ENCODE results near the gene LIG1.
A peak's percentile ranks its signal among the peaks of the same experiment; 100 is the strongest.

The LIG1 gene

DNA sequence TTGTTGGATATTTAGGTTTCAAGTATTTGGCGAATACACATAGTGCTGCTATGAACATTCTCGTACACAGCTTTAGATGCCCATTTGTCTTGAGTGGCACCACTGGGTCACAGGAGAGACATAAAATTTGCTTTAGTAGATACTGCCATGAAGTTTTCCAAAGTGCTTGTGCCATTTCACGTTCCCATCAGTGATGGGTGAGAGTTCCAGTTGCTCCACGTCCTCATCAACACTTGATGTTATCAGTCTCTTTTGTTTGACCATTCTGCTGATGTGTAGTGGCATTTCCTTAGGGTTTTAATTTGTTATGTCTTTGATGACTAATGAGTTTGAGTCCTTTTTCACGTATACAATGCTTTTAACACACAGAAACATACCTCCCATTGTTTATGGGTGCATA is 11.4 kb upstream of the LIG1 start:
- no peak for DNase-seq (ENCODE audit: low read depth)

- no peak for DNase-seq (ENCODE audit: low read depth)
These were observed 6.1 kb upstream of the LIG1 start for GRCh38 chr19:48176226-48176625.

DNA sequence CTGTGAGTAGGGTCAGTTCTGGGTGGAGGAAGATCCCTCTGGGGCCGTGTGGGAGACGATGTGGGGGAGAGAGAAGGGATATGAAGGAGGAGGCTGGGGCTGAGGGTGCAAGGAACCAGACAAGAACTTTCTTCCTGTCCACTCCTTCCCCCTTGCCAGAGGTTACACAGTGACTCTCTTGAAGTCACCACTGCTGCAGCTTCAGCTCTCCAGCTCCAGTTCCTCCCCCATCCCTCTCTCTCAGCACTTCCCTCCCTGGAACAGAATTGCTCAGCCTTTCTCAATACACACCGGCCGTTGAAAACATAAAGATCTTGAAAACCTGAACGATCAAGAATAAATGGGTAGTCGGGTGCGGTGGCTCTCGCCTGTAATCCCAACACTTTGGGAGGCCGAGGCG is 5.4 kb upstream of the LIG1 start:
- DNase-seq (ENCODE audit: low read depth), result no peak

DNA sequence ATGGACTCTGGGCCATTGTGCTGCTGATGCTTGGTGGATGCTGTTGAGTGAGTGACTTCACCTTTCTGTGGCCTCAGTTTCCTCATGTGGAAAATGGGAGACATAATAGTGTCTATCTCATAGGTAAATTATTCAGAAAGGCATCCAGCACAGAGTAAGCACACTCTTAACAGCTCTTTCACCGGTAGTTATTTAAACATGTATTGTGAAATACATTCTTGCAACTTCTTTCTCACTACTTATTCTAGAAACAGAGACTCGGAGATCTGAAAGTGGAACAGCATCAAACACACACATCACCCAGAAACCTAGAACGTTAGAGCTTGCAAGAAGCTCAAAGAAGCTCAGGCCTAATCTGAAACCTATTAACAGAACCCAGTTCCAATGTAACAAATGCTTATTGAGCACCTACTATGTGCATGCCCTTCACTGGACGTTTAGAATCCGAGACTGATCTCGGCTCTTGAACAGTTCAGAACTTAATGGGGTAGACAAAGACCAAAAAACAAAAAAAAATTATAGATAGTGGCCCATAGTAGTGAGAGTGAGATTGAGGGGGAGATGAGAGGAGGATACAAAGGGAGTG is 4.4 kb upstream of the LIG1 start:
- no peak for DNase-seq (ENCODE audit: low read depth)

DNA sequence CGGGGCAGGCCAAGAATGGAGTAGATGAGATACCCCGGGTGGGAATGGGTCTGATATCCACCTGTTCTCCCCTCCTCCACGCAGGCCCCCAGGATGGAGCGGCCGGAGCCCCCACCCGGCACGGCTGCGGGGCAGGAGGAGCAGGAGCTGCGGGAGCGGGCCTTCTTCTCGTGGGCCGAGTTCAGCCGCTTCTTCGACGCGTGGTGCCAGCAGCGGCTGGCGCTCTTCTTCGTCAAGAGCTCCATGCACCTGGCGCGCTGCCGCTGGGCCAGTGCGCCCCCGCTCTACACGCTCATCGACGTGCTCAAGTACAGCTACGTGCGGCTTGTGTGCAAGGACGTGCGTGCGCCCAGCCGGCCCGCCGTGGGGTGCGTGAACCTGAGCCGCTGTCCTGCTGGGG is 1.6 kb upstream of the LIG1 start:
- DNase-seq (ENCODE audit: low read depth), result no peak

- no peak for DNase-seq (ENCODE audit: low read depth)
These were observed 738 bp upstream of the LIG1 start for GRCh38 chr19:48170817-48171347.

DNA sequence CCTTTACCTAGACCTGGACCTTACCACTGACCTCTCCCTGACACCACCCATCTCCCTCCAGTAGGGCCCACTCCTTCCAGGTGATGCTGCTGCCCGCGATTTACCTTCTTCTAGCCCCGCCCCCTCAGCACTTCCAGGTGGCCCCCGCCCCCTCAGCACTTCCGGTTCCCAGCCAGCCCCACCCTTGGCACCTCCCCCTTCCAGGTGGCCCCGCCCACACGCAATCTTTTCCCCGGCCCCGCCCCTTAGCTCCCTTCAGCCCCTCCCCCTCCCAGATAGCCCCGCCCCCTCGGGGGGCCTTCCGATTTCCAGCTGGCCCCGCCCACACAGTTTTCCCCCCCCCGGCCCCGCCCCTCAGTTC is 586 bp downstream of the LIG1 start:
- peak; percentile 92 for DNase-seq (ENCODE audit: low read depth)

- no peak for DNase-seq (ENCODE audit: low read depth)
These were observed 1.5 kb downstream of the LIG1 start for GRCh38 chr19:48168689-48169088.

- no peak for DNase-seq (ENCODE audit: low read depth)
These were observed 11.8 kb downstream of the LIG1 start for GRCh38 chr19:48158210-48158790.

GRCh38 chr19:48154003-48154402 is 16.1 kb downstream of the LIG1 start:
- DNase-seq (ENCODE audit: low read depth), result no peak

DNA sequence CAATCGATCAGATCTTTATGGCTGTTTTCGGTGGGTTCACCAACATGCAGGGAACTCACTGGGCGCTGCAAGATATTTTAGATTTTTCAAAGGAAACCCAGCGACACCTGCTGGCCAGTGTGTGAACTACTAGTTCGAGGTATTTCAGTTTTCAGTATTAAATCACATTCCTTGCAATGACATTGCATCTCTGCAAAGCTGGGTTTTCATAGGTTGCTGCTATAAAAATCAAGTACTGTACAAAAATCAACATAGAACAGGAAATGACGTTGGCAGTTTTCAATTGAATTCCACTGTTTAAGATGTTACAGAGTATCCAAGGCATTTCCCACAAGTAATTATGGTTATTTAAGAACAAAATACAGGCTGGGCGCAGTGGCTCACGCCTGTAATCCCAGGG is 17.6 kb downstream of the LIG1 start:
- DNase-seq (ENCODE audit: low read depth), result peak; percentile 36

GRCh38 chr19:48149430-48149829 is 20.7 kb downstream of the LIG1 start:
- no peak for DNase-seq (ENCODE audit: low read depth)

GRCh38 chr19:48148576-48148975 is 21.6 kb downstream of the LIG1 start:
- no peak for DNase-seq (ENCODE audit: low read depth)

GRCh38 chr19:48147597-48148175 is 22.5 kb downstream of the LIG1 start:
- no peak for DNase-seq (ENCODE audit: low read depth)

GRCh38 chr19:48139053-48139452 is 31.1 kb downstream of the LIG1 start:
- no peak for DNase-seq (ENCODE audit: low read depth)

DNA sequence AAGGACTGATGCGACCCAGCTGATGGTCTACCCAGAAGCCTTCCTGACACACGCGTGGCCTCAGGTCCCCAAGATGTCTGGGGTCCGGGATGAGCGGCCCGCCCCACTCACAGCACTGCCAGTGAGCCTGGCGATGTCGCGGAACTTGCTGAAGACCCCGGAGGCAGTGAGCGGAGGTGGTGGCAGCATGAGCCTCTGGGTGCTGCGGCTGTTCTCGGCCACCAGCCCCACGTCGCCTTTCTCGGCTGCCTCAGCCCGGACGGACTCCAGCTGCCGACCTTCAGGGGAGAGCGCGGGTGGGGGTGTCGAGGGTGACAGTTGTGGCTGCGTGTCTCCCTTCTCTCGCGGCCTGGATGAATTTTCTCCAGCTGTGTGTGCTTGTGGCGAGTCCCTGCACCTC is 32.7 kb downstream of the LIG1 start:
- DNase-seq (ENCODE audit: low read depth), result no peak

DNA sequence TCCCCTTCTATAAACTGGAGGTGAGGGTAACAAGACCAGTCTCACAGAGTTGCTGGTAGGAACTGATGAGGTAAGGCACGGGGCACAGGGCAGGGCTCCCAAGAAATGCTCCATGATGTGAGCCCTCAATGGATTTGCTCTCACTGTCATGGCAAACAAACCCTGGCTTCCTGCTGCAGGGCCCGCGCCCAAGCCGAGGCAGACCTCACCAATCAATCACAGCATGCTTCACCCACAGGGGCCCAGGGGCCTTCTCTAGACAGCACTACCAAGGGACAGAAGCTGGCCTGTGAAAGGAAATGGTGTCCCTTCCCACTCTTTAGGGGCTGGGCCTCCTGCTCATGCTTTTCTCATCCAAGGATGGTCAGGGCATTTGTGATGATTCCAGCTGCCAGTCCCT is 33.6 kb downstream of the LIG1 start:
- no peak for DNase-seq (ENCODE audit: low read depth)

- peak; percentile 5 for DNase-seq (ENCODE audit: low read depth)
These were observed 34.7 kb downstream of the LIG1 start for GRCh38 chr19:48135411-48135810.

GRCh38 chr19:48133094-48133493 is 37.0 kb downstream of the LIG1 start:
- no peak for DNase-seq (ENCODE audit: low read depth)

- no peak for DNase-seq (ENCODE audit: low read depth)
These were observed 42.6 kb downstream of the LIG1 start for GRCh38 chr19:48127561-48127960.

- DNase-seq (ENCODE audit: low read depth), result no peak
These were observed 46.1 kb downstream of the LIG1 start for GRCh38 chr19:48123907-48124651.

- no peak for DNase-seq (ENCODE audit: low read depth)
These were observed 47.7 kb downstream of the LIG1 start for GRCh38 chr19:48122421-48122820.

DNA sequence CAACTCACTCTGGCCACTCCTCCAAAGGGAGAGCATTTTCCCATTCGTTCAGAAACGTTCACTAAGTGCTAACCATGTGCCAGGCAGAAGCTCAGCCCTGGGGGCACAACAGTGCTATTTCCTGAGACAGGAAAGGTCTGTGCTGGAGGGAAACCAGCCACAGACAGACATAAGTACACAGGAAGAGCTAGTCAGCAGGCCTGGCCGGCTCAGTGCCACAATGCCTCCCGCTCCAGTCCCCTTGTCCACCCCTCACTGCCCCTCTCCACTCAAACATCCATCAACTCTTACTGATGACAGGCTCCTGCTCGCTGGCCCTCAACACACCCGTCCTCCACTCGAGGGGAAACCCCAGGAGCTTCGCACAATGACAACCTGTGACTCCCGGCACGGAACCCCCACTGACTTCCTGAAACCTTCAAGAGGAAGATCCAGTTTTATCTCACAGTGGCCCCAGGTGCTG is 48.2 kb downstream of the LIG1 start:
- DNase-seq (ENCODE audit: low read depth), result no peak

Measured in stimulated activated CD8-positive, alpha-beta memory T cell treated with anti-CD3 and anti-CD28 coated beads, Interleukin-15, amount 100 ng/mL, for 24 hours (primary cell).